H1 (cell line): ENCODE results near the gene NUP50. TPM values are rescaled to one million over a fixed set of nuclear protein-coding genes. Genes with fewer than 3 reads are reported as not detected.

Experiments used
- CTCF ChIA-PET: fragments of 300-600 bp; sonication (Branson Sonifier 250); formaldehyde crosslinking; loops from one replicate; lab custom pipeline; 2021; ENCODE audit not compliant: partially characterized antibody; lab: Charles Lee
- POLR2A ChIA-PET: fragments of 300-600 bp; sonication (Branson Sonifier 250); formaldehyde crosslinking; loops from one replicate; lab custom pipeline; 2021; ENCODE audit warnings: inconsistent platforms; ENCODE audit not compliant: partially characterized antibody; lab: Charles Lee
- DNase-seq, 2 experiments: peaks; one replicate each; pipeline versions ENCODE4 v3.0.0 to v3.0.0-alpha.2; 2010 to 2022; ENCODE audit warnings: low spot score in 2 of 2, low read depth in 1 of 2, mixed read lengths in 1 of 2
- FAIRE-seq: peaks from 2 replicates; lab custom pipeline; 2011; peaks lifted over from hg19 to GRCh38; lab: Jason Lieb, UNC
- H2AFZ ChIP-seq: 2 replicates; pipeline ENCODE4 v1.8.1; 2012; ENCODE audit warnings: low read length, inconsistent platforms
- H2AK5ac ChIP-seq: 2 replicates; pipeline ENCODE4 v1.6.1; 2013; ENCODE audit warnings: low read depth, low read length
- H2BK120ac ChIP-seq: replicated peaks from 2 replicates; pipeline ENCODE3; 2013; ENCODE audit warnings: low read depth, low read length, inconsistent platforms
- H2BK12ac ChIP-seq: 2 replicates; pipeline ENCODE4 v1.6.1; 2013; ENCODE audit warnings: low read depth, low read length
- H2BK15ac ChIP-seq: 2 replicates; pipeline ENCODE4 v1.6.1; 2013; ENCODE audit warnings: low read length
- H2BK20ac ChIP-seq: 2 replicates; pipeline ENCODE4 v1.6.1; 2013; ENCODE audit warnings: low read length
- H2BK5ac ChIP-seq: 2 replicates; pipeline ENCODE4 v1.6.1; 2013; ENCODE audit warnings: low read depth, low read length
- H3K14ac ChIP-seq: 2 replicates; pipeline ENCODE4 v1.6.1; 2013; ENCODE audit warnings: inconsistent platforms; ENCODE audit not compliant: insufficient read length
- H3K18ac ChIP-seq: 2 replicates; pipeline ENCODE4 v1.6.1; 2013; ENCODE audit warnings: low read length; ENCODE audit errors: extremely low read depth
- H3K23ac ChIP-seq: 2 replicates; pipeline ENCODE4 v1.6.1; 2013; ENCODE audit warnings: inconsistent platforms; ENCODE audit not compliant: insufficient read length
- H3K23me2 ChIP-seq: 2 replicates; pipeline ENCODE4 v1.6.1; 2013; ENCODE audit warnings: low read depth, low read length
- H3K27ac ChIP-seq: 2 replicates; pipeline ENCODE4 v1.6.1; 2011; ENCODE audit warnings: low read depth, low read length, inconsistent platforms
- H3K27me3 ChIP-seq, 4 experiments: replicated peaks in 1 of 4; 1 replicate in 1 of 4; 2 replicates in 3 of 4; pipeline versions ENCODE4 v1.6.1 to v1.8.1; 2011 to 2013; ENCODE audit warnings: low read length in 3 of 4, mild to moderate bottlenecking in 3 of 4, inconsistent platforms in 2 of 4, mixed read lengths in 2 of 4, moderate library complexity in 1 of 4; ENCODE audit not compliant: control insufficient read depth in 3 of 4, insufficient read depth in 3 of 4; ENCODE audit errors: extremely low read depth in 1 of 4
- H3K36me3 ChIP-seq, 4 experiments: 2 replicates each; pipeline versions ENCODE4 v1.6.1 to v1.8.1; 2011 to 2013; ENCODE audit warnings: mild to moderate bottlenecking in 4 of 4, low read length in 3 of 4, moderate library complexity in 2 of 4, control low read depth in 1 of 4, inconsistent platforms in 1 of 4; ENCODE audit not compliant: insufficient read depth in 4 of 4, control insufficient read depth in 2 of 4
- H3K4ac ChIP-seq: replicated peaks from 2 replicates; pipeline ENCODE3; 2013; ENCODE audit warnings: low read length, low read depth, mixed read lengths, inconsistent platforms; ENCODE audit not compliant: insufficient read length
- H3K4me1 ChIP-seq, 4 experiments: replicated peaks in 1 of 4; 1 replicate in 1 of 4; 2 replicates in 3 of 4; pipeline versions ENCODE4 v1.6.1 to v1.8.1; 2011 to 2013; ENCODE audit warnings: low read length in 3 of 4, inconsistent platforms in 2 of 4, mixed read lengths in 1 of 4; ENCODE audit not compliant: insufficient read depth in 4 of 4, control insufficient read depth in 3 of 4
- H3K4me2 ChIP-seq, 2 experiments: 2 replicates each; pipeline versions ENCODE4 v1.6.1 to v1.8.1; 2011 to 2013; ENCODE audit warnings: low read depth in 2 of 2, low read length in 2 of 2, control low read depth in 1 of 2, inconsistent platforms in 1 of 2, mild to moderate bottlenecking in 1 of 2; ENCODE audit not compliant: insufficient read depth in 1 of 2
- H3K4me3 ChIP-seq, 4 experiments: fragments of 200-600, 300-600 bp in 1 of 4; sonication (generic), shearing (Covaris generic), sonication (Bioruptor Twin) in 1 of 4; 2 replicates each; pipeline versions ENCODE4 v1.5.1 to v1.8.1; 2011 to 2016; ENCODE audit warnings: low read length in 4 of 4, low read depth in 3 of 4, control low read depth in 2 of 4, inconsistent platforms in 2 of 4, mild to moderate bottlenecking in 2 of 4, mixed read lengths in 1 of 4, moderate library complexity in 1 of 4; ENCODE audit not compliant: insufficient read depth in 2 of 4; ENCODE audit errors: extremely low read depth in 1 of 4
- H3K56ac ChIP-seq: replicated peaks from 2 replicates; pipeline ENCODE3; 2013; ENCODE audit warnings: low read depth, mild to moderate bottlenecking, mixed read lengths, low read length, inconsistent platforms; ENCODE audit not compliant: insufficient read length
- H3K79me1 ChIP-seq: 2 replicates; pipeline ENCODE4 v1.6.1; 2013; ENCODE audit warnings: low read depth, low read length, control low read depth
- H3K79me2 ChIP-seq, 2 experiments: 2 replicates each; pipeline versions ENCODE4 v1.6.1 to v1.8.1; 2012 to 2013; ENCODE audit warnings: low read length in 2 of 2, mild to moderate bottlenecking in 2 of 2, inconsistent platforms in 1 of 2; ENCODE audit not compliant: insufficient read depth in 2 of 2, control insufficient read depth in 1 of 2
- H3K9ac ChIP-seq, 4 experiments: replicated peaks in 1 of 4; 1 replicate in 1 of 4; 2 replicates in 3 of 4; pipeline versions ENCODE4 v1.6.1 to v1.8.1; 2011 to 2013; ENCODE audit warnings: low read depth in 3 of 4, low read length in 3 of 4, control low read depth in 2 of 4, mild to moderate bottlenecking in 2 of 4, moderate library complexity in 2 of 4, inconsistent platforms in 1 of 4; ENCODE audit errors: extremely low read depth in 1 of 4
- H3K9me3 ChIP-seq, 2 experiments: 2 replicates each; pipeline versions ENCODE4 v1.6.1 to v1.8.1; 2012 to 2013; ENCODE audit warnings: mild to moderate bottlenecking in 2 of 2, moderate library complexity in 2 of 2, control low read depth in 1 of 2, inconsistent platforms in 1 of 2, low read depth in 1 of 2, low read length in 1 of 2, mixed read lengths in 1 of 2; ENCODE audit not compliant: insufficient read depth in 2 of 2
- H4K20me1 ChIP-seq, 2 experiments: replicated peaks in 1 of 2; 2 replicates each; pipeline versions ENCODE3 to v1.8.1; 2011 to 2013; ENCODE audit warnings: inconsistent platforms in 2 of 2, low read length in 2 of 2, mild to moderate bottlenecking in 1 of 2; ENCODE audit not compliant: insufficient read depth in 2 of 2, control insufficient read depth in 1 of 2
- H4K5ac ChIP-seq: 2 replicates; pipeline ENCODE4 v1.6.1; 2013; ENCODE audit warnings: low read length, low read depth, mixed read lengths, inconsistent platforms; ENCODE audit not compliant: insufficient read length
- H4K8ac ChIP-seq: 2 replicates; pipeline ENCODE4 v1.8.0; 2013; ENCODE audit warnings: mild to moderate bottlenecking, moderate library complexity, low read length, inconsistent platforms; ENCODE audit not compliant: insufficient read depth; ENCODE audit errors: extremely low read depth
- H4K91ac ChIP-seq: replicated peaks from 2 replicates; pipeline ENCODE3; 2013; ENCODE audit warnings: low read length, mixed read lengths, inconsistent platforms; ENCODE audit not compliant: insufficient read length
- BCL11A ChIP-seq, 2 experiments: IDR thresholded peaks; one replicate each; pipeline ENCODE4 v1.6.1; 2011; ENCODE audit warnings: low read depth in 2 of 2, low read length in 2 of 2, mild to moderate bottlenecking in 2 of 2
- EP300 ChIP-seq, 2 experiments: IDR thresholded peaks; 1 replicate in 1 of 2; 2 replicates in 1 of 2; pipeline ENCODE4 v1.6.1; 2011 to 2012; ENCODE audit warnings: low read depth in 2 of 2, low read length in 2 of 2, mild to moderate bottlenecking in 2 of 2, borderline replicate concordance in 1 of 2, inconsistent platforms in 1 of 2, moderate library complexity in 1 of 2
- HDAC6 ChIP-seq: IDR thresholded peaks from one replicate; pipeline ENCODE4 v1.7.1; 2012; ENCODE audit warnings: low read depth, mild to moderate bottlenecking, inconsistent platforms, low read length, moderate library complexity
- JUN ChIP-seq: IDR thresholded peaks from 2 replicates; pipeline ENCODE4 v1.6.1; 2011; ENCODE audit warnings: low read depth, mild to moderate bottlenecking, improper control_type of control experiment, low read length
- RFX5 ChIP-seq: IDR thresholded peaks from 2 replicates; pipeline ENCODE4 v1.6.1; 2011; ENCODE audit warnings: low read depth, low read length, improper control_type of control experiment, borderline replicate concordance
- SUZ12 ChIP-seq: fragments of 200-600 bp; sonication (generic); IDR thresholded peaks from 2 replicates; pipeline ENCODE4 v1.6.1; 2012; ENCODE audit warnings: mild to moderate bottlenecking, inconsistent platforms, low read length, moderate library complexity, mixed read lengths
- TEAD4 ChIP-seq: IDR thresholded peaks from 2 replicates; pipeline ENCODE4 v1.6.1; 2012; ENCODE audit warnings: low read depth, low read length, inconsistent platforms, mixed read lengths
- ZNF274 ChIP-seq: IDR thresholded peaks from 2 replicates; pipeline ENCODE4 v1.7.0; 2012; ENCODE audit warnings: low read length, borderline replicate concordance; ENCODE audit errors: extremely low read depth
- WGBS, 2 experiments: shearing (Covaris generic) in 1 of 2; methylation state at CpG; one replicate each; pipeline versions ENCODE4 v1.1.6 to v1.1.7; 2013 to 2015; ENCODE audit warnings: low lambda C conversion rate in 2 of 2, mixed read lengths in 2 of 2, inconsistent platforms in 1 of 2, low coverage in 1 of 2, missing lambda C conversion rate in 1 of 2; ENCODE audit not compliant: insufficient replicate concordance in 2 of 2, insufficient coverage in 1 of 2, insufficient read length in 1 of 2; ENCODE audit errors: extremely low coverage in 1 of 2, missing lambda C conversion rate in 1 of 2; 5-methylcytosine and 5-hydroxymethylcytosine counted together
- polyA plus RNA-seq, 7 experiments: library from polyadenylated mRNA; depleted of rRNA in 3 of 7; stranded (reverse) in 5 of 7; unstranded in 2 of 7; fragments of >200 nt in 5 of 7; fragments of 200-250 nt in 2 of 7; gene quantifications; 1 replicate in 5 of 7; 2 replicates in 1 of 7; 4 replicates in 1 of 7; pipeline versions ENCODE4 v1.2.1 to v1.2.3, GENCODE V29; 2011 to 2013; ENCODE audit warnings: missing spikeins in 2 of 7, mixed read lengths in 2 of 7
- total RNA-seq: library from RNA; stranded (reverse); fragmentation: NEBNext Ultra II Directional; extraction: Animal tissue kit (Norgen Biotek cat#: 25700); gene quantifications from 2 replicates; pipeline ENCODE4 v1.2.1, GENCODE V29; 2021
- TF ChIP-seq, protein P1 (sequence below): IDR thresholded peaks from 2 replicates; pipeline ENCODE4 v1.6.1; 2012; ENCODE audit warnings: inconsistent platforms
- TF ChIP-seq, protein P2 (sequence below): IDR thresholded peaks from 2 replicates; pipeline ENCODE4 v1.6.1; 2012; ENCODE audit warnings: low read length, inconsistent platforms

The NUP50 gene
- total and polyA plus RNA-seq, 2 of the 8 experiments (the other 6 are each of a cell fraction or from before 2014, with no cell fraction given): 20.0 to 112 TPM

DNA sequence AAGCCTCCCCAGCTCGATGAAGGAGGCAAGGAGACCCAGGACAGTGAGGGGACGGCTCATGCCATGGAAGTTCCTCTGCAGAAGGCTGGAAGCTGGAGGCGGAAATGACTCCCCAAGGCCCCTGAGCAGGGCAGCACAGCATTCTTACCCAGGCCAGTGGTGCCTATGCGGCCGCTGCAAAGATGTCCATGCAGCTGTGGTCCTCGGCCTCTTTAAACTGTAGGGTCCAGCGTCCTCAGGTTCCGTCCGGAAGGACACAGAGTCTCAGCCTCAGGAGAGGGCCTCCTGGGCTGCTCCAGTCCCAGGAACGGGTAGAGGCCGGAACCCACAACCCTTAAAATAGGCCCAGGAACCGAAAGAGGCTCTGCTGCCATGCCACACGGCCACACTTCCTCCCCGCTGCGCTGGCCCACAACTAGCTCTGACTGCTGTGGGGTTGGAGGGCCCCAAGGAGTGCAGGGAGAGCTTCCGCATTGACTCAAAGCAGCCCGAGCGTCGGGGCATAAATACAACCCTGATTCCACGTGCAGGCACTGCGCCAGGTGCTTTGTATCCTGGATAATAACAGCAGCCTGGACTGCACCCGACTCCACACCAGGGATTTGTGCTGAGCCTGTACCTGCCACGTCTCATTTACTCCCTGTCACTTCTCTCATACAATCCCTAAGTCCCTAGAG, 71.5 kb downstream of the NUP50 start:
- Histone ChIP-seq H2AK5ac (no peak overlapping the region), H2BK5ac (no peak overlapping the region), H2AFZ (no peak overlapping the region), H3K23ac (no peak overlapping the region), H2BK12ac (no peak overlapping the region), H2BK15ac (no peak overlapping the region), H3K56ac (no peak overlapping the region), H3K27ac (no peak overlapping the region), H4K20me1 (peaks cover 9 to 17% of the 10 kb centered on the region in 2 experiments), H4K91ac (no peak overlapping the region), H2BK120ac (no peak overlapping the region), H3K36me3 (no peaks in the 10 kb centered on the region), H4K5ac (no peak overlapping the region), H3K18ac (no peak overlapping the region), H3K4ac (no peak overlapping the region), H3K14ac (no peak overlapping the region), H3K9ac (no peak overlapping the region), H3K79me2 (peaks cover 0 to 3% of the 10 kb centered on the region in 2 experiments; a peak in 1 of 4 replicates), H3K79me1 (peaks cover 2% of the 10 kb centered on the region; the same call in 1 of the 2 replicates), H3K27me3 (peaks cover 0 to 7% (median 3%) of the 10 kb centered on the region in 4 experiments; a peak in 4 of 7 replicates), H3K9me3 (no peaks in the 10 kb centered on the region), H3K23me2 (peaks cover 5% of the 10 kb centered on the region; the same call in 1 of the 2 replicates), H3K4me2 (no peak overlapping the region), H4K8ac (peak overlapping the region; percentile 29), H3K4me1 (peaks cover 0 to 12% (median 11%) of the 10 kb centered on the region in 4 experiments; a peak in 5 of 7 replicates), H2BK20ac (no peak overlapping the region), H3K4me3 (no peak overlapping the region)
- DNase-seq (no peak), FAIRE-seq (no peak)
- WGBS, 2 experiments: 89% methylated on average over 23 of the region's 23 CpGs; no CpG with 5 or more reads in 1 of the 2 experiments
- POLR2A ChIA-PET: interaction anchor here (1.7 to 3.1 kb wide), 3 partner anchors 9 to 42 kb away, joined by 4 to 10 read pairs (median 5); no protein-coding TSS in a partner anchor
- CTCF ChIA-PET: interaction anchor here (1.3 to 4.9 kb wide), 2 partner anchors 25 to 27 kb away, joined by 3 to 25 read pairs; no protein-coding TSS in a partner anchor
- TF ChIP-seq SUZ12 (no peak), JUN (no peak), EP300 (IDR thresholded peaks at IDR 0.05; ENCODE audit: borderline replicate concordance in 1 of 2, low read depth in 2 of 2, low read length in 2 of 2) (no peak), HDAC6 (no peak), TEAD4 (no peak), BCL11A (IDR thresholded peaks at IDR 0.05; ENCODE audit: low read depth in 2 of 2, low read length in 2 of 2) (no peak), ZNF274 (no peak), RFX5 (no peak)
- TF ChIP-seq, protein P1, sequence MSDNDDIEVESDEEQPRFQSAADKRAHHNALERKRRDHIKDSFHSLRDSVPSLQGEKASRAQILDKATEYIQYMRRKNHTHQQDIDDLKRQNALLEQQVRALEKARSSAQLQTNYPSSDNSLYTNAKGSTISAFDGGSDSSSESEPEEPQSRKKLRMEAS: no peak
- TF ChIP-seq, protein P2, sequence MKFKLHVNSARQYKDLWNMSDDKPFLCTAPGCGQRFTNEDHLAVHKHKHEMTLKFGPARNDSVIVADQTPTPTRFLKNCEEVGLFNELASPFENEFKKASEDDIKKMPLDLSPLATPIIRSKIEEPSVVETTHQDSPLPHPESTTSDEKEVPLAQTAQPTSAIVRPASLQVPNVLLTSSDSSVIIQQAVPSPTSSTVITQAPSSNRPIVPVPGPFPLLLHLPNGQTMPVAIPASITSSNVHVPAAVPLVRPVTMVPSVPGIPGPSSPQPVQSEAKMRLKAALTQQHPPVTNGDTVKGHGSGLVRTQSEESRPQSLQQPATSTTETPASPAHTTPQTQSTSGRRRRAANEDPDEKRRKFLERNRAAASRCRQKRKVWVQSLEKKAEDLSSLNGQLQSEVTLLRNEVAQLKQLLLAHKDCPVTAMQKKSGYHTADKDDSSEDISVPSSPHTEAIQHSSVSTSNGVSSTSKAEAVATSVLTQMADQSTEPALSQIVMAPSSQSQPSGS: no peak
